Neural progenitor cell (in vitro differentiated cells): ENCODE data around the gene PPP2R5A.

Source experiments
- EZH2phosphoT487 ChIP-seq: fragments of 200-600 bp; sonication (generic); IDR thresholded peaks from 2 replicates; pipeline ENCODE4 v1.6.1; 2017; ENCODE audit warnings: antibody characterized with exemption
- TF ChIP-seq, protein P1 (sequence below): fragments of 200-600 bp; sonication (generic); IDR thresholded peaks from 2 replicates; pipeline ENCODE4 v1.5.1; 2017; ENCODE audit warnings: antibody characterized with exemption, mild to moderate bottlenecking

DNA sequence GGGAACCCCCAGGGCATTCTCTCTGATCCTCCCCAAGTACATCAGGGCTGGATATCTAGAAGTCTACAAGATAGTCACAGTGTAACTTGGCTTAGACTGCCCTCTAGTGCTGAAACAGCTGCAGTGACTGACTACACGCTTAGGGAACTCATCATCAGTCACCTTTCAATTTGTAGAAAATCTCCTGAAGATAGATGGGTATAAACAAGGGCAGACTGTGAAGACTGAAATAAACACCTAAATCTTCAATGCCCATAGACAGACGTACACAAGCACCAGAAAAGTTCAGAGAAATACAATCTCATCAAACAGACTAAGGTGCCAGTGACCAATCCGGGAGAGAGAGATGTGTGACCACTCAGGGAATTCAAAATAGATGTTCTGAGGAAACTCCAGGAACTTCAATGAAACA, 82.9 kb downstream of the PPP2R5A start:
- TF ChIP-seq, protein P1, sequence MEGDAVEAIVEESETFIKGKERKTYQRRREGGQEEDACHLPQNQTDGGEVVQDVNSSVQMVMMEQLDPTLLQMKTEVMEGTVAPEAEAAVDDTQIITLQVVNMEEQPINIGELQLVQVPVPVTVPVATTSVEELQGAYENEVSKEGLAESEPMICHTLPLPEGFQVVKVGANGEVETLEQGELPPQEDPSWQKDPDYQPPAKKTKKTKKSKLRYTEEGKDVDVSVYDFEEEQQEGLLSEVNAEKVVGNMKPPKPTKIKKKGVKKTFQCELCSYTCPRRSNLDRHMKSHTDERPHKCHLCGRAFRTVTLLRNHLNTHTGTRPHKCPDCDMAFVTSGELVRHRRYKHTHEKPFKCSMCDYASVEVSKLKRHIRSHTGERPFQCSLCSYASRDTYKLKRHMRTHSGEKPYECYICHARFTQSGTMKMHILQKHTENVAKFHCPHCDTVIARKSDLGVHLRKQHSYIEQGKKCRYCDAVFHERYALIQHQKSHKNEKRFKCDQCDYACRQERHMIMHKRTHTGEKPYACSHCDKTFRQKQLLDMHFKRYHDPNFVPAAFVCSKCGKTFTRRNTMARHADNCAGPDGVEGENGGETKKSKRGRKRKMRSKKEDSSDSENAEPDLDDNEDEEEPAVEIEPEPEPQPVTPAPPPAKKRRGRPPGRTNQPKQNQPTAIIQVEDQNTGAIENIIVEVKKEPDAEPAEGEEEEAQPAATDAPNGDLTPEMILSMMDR = peak; percentile 93
- no peak for TF ChIP-seq EZH2phosphoT487
